Sigmoid colon (tissue), 4 donors: ENCODE results near the gene SNX3.

Source experiments
- CTCF ChIP-seq, 4 experiments: fragments of 450-650 bp in 3 of 4; fragments of 200-600 bp in 1 of 4; IDR thresholded peaks; one replicate each; pipeline ENCODE4 v1.5.1; 2016 to 2019; ENCODE audit warnings: antibody characterized with exemption in 4 of 4, mild to moderate bottlenecking in 3 of 4, moderate library complexity in 2 of 4
- POLR2AphosphoS5 ChIP-seq, 4 donors: sonication (generic); formaldehyde crosslinking; IDR thresholded peaks; one replicate each; pipeline ENCODE4 v1.6.1; 2017; ENCODE audit warnings: antibody characterized with exemption in 4 of 4

- TF ChIP-seq CTCF (IDR thresholded peaks at IDR 0.05) (no peak), POLR2AphosphoS5 (IDR thresholded peaks at IDR 0.05) (no peak)
Measured at GRCh38 chr6:108198761-108199498, 61.9 kb downstream of the SNX3 start.
